Ovary (tissue), 3 donors: ENCODE data around the gene SCYGR5.

ENCODE experiments used
- CTCF ChIP-seq, 3 donors: fragments of 450-650 bp in 2 of 3; fragments of 200-600 bp in 1 of 3; IDR thresholded peaks; one replicate each; pipeline versions ENCODE4 v1.5.1 to v1.8.0; 2016 to 2022; ENCODE audit warnings: antibody characterized with exemption in 3 of 3, mild to moderate bottlenecking in 1 of 3
- POLR2A ChIP-seq: fragments of 450-650 bp; IDR thresholded peaks from one replicate; pipeline ENCODE4 v1.6.1; 2017; ENCODE audit warnings: antibody characterized with exemption, mild to moderate bottlenecking, moderate library complexity
- donor health status: DM: no; HTN: no; CAD: no.

- no peak for TF ChIP-seq CTCF (IDR thresholded peaks at IDR 0.05)
- TF ChIP-seq POLR2A = no peak
These were observed 40.3 kb downstream of the SCYGR5 start for GRCh38 chr2:227706859-227707258.
